GM10248 (cell line): Measurements from ENCODE around the gene SCYL3.
"Not testable (repeated sequence)": the region's sequence is repeated elsewhere in the genome, so short reads cannot be mapped to it uniquely, and the experiment has no call there.

Source experiments
- CTCF ChIA-PET: fragments of 300-600 bp; sonication (Branson Sonifier 250); formaldehyde crosslinking; extraction: SDS; loops from one replicate; lab custom pipeline; 2021; ENCODE audit warnings: antibody characterized with exemption; lab: Yijun Ruan, JAX
- POLR2A ChIA-PET: fragments of 350-650 bp; sonication (Branson Sonifier 250); formaldehyde crosslinking; extraction: SDS; loops from one replicate; lab custom pipeline; 2020; ENCODE audit warnings: antibody characterized with exemption; lab: Yijun Ruan, JAX
- DNase-seq: peaks from one replicate; pipeline ENCODE4 v3.0.0; 2012; ENCODE audit errors: extremely low spot score
- TF ChIP-seq, protein P1 (sequence below): IDR thresholded peaks from 2 replicates; pipeline ENCODE4 v1.5.1; 2012; ENCODE audit warnings: mild to moderate bottlenecking, low read depth; ENCODE audit errors: extremely low read depth, missing control alignments, control extremely low read depth

The SCYL3 gene

DNA sequence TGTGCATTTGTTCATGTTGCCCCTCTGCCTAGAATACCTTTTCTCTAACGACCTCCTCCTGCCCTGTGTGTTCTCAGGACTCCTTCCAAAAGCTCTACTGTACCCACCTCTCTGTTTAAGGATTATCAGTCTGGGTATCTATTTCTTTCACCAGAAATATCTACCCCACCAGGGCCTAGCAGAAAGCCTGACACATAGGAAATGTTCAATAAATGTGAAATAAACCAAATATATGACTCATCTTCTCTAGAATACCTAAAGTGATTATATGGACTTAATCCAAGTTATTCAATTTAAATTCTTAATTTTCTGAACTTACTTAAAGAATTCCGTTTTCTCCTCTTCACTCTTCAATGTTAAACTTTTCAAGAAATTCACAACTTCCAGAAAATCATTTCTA, 27.1 kb downstream of the SCYL3 start:
- CTCF ChIA-PET: no interaction called here
- DNase-seq: no peak
- TF ChIP-seq, protein P1, sequence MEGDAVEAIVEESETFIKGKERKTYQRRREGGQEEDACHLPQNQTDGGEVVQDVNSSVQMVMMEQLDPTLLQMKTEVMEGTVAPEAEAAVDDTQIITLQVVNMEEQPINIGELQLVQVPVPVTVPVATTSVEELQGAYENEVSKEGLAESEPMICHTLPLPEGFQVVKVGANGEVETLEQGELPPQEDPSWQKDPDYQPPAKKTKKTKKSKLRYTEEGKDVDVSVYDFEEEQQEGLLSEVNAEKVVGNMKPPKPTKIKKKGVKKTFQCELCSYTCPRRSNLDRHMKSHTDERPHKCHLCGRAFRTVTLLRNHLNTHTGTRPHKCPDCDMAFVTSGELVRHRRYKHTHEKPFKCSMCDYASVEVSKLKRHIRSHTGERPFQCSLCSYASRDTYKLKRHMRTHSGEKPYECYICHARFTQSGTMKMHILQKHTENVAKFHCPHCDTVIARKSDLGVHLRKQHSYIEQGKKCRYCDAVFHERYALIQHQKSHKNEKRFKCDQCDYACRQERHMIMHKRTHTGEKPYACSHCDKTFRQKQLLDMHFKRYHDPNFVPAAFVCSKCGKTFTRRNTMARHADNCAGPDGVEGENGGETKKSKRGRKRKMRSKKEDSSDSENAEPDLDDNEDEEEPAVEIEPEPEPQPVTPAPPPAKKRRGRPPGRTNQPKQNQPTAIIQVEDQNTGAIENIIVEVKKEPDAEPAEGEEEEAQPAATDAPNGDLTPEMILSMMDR: no peak
- POLR2A ChIA-PET: no interaction called here

DNA sequence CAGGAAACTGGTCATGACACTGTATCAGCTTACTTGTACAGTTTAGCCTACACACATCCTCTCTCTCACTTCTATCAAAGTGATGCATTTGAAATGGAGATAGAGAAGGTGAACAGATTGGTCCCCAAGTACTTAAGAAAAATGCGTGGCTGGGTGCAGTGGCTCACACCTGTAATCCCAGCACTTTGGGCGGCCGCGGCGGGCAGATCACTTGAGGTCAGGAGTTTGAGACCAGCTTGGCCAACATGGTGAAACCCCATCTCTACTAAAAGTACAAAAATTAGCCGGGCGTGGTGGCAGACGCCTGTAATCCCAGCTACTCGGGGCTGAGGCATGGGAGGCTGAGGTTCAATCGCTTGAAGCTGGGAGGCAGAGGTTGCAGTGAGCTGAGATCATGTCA, 29.2 kb downstream of the SCYL3 start:
- CTCF ChIA-PET: interaction anchor here (1.3 kb wide), 1 partner anchor 43 kb away, joined by 3 read pairs; no protein-coding TSS in a partner anchor
- DNase-seq, POLR2A ChIA-PET: not testable (repeated sequence)

DNA sequence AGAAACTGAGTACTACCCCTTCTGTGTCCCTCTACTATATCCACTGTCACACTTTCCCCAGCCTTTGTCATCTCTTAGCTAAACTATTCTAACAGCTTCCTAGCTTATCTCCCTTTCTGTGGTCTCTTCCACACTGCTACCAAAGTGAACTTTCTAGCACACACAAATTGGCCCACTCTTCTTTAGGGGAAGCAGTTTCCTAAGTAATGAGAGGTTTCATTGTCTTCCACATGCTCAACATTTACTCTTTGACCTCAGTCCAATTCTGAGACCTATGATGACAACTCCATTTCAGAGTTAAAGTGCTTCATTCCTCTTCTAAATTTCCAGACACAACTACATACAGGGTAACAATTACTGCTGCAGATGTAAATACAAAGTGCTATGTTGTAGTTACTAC, 32.9 kb downstream of the SCYL3 start:
- TF ChIP-seq, protein P1: no peak
- no peak for DNase-seq
- ChIA-PET POLR2A (no interaction called here), CTCF (interaction anchor here (0.8 to 2.3 kb wide), 4 partner anchors 9 to 51 kb away, joined by 3 to 10 read pairs (median 4); no protein-coding TSS in a partner anchor)

DNA sequence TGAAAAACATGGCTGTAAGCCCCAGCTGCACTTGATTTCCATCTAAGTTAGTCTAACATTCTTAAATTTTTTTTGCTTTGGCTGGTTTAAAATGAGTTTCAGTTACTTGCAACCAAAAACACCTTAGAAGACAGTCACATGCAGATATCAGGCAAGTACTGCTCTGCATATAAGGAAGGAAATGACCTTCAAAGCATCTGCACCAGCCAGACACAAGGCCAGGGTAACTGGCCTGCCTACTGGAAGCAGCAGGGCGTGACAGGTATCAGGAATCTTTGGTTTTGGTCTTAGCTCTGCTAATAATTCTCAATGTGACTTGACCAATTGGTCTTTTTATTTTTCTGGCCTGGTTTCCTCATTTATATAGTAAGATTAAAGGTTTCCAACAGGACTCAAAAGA, 33.5 kb downstream of the SCYL3 start:
- ChIA-PET POLR2A (no interaction called here), CTCF (interaction anchor here (1.9 kb wide), 1 partner anchor 9 kb away, joined by 6 read pairs; no protein-coding TSS in a partner anchor)
- peak; percentile 19 for DNase-seq
- TF ChIP-seq, protein P1: no peak

DNA sequence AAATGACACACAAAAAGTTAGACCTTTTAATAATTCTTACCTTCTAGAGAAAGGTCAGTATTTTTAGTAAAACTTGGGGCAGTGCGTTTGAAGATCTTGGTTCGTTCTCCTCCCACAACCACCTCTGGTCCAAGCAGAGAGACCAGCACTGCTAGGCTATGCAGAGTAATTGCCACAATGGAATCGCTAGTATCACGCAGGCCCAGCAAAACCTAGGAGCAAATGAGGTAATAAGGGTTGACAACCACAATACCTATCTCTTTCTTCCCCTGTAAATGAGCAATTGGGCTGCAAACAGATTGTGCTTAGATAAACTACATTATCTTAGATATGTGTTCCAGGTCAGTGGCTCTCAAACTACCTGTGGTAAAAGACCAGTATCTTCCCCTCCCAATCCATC, 34.7 kb downstream of the SCYL3 start:
- ChIA-PET POLR2A (interaction anchor here (1.1 kb wide), 1 partner anchor 36 kb away, joined by 3 read pairs; no protein-coding TSS in a partner anchor), CTCF (no interaction called here)
- TF ChIP-seq, protein P1: no peak
- no peak for DNase-seq

DNA sequence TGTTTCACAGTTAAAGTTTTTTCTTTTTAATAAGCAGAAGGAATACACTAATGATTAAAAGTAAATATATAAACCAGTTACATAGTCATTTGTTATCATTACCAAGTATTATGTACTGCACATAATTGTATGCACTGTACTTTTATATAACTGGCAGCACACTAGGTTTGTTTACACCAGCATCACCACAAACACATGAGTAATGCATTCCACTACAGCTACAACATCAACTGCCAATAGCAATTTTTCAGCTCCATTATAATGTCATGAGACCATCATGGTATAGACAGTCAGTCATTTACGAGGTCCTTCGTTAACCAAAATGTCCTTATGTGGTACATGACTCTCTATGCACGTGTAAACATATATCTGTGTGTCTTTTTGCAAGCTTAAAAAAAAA, 35.2 kb downstream of the SCYL3 start:
- ChIA-PET CTCF (no interaction called here), POLR2A (interaction anchor here (1.1 kb wide), 1 partner anchor 36 kb away, joined by 3 read pairs; no protein-coding TSS in a partner anchor)
- no peak for DNase-seq
- TF ChIP-seq, protein P1: no peak

DNA sequence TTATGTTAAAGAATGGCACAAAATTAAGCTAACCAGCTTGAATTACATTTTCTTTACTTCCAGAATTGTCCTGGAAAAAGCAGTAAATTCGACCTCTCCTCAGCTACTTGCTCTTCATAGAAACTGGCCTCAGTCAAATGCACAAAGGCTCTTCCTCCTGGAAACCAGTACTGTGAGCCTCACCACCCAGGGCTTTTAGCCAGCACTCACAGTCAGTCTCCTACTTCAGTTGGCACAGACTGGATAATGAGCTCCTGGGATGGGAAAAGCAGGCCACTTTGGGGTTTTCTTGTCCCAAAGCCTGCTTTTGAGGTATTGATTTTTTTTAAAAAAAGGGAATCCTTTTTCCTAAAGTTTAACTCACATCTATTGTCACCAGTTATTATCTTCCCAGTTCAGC, 40.4 kb downstream of the SCYL3 start:
- TF ChIP-seq, protein P1: no peak
- ChIA-PET CTCF (interaction anchor here (1.2 to 3.2 kb wide), 6 partner anchors 8 to 44 kb away, joined by 3 to 16 read pairs (median 5); no protein-coding TSS in a partner anchor), POLR2A (no interaction called here)

More for the DNA sequence above, 40.4 kb downstream of the SCYL3 start:
- DNase-seq: no peak
